Left renal pelvis (tissue), 4 donors: Measurements from ENCODE around the gene MSI2. TPM values are rescaled to one million over a fixed set of nuclear protein-coding genes. Genes with fewer than 3 reads are reported as not detected.

ENCODE experiments used
- DNase-seq, 4 donors: peaks; one replicate each; pipeline ENCODE4 v3.0.0-alpha.2; 2013; ENCODE audit warnings: low read depth in 4 of 4, low spot score in 3 of 4
- polyA plus RNA-seq, 4 donors: library from polyadenylated mRNA; unstranded; fragments of 120-200 nt; gene quantifications; one replicate each; pipeline ENCODE4 v1.2.1, GENCODE V29; 2013; ENCODE audit not compliant: insufficient read length in 4 of 4

MSI2 gene
- polyA plus RNA-seq, 4 donors, result 46.8 to 107 (median 97.2) TPM

DNA sequence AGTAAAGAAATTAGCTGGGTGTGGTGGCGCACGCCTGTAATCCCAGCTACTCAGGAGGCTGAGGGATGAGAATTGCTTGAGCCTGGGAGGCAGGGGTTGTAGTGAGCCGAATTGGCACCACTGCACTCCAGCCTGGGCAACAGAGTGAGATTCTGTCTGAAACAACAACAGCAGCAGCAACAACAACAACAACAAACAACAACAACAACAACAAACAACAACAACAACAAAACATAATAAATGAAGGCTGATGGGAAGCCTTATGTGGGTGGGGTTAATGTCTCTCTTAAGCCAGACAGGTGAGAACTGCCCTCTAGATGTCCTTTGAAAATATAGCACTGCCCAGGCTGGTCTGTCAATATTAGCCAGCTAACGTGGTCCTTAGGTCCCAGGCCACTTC, 107.3 kb downstream of the MSI2 start:
- DNase-seq, result no peak

DNA sequence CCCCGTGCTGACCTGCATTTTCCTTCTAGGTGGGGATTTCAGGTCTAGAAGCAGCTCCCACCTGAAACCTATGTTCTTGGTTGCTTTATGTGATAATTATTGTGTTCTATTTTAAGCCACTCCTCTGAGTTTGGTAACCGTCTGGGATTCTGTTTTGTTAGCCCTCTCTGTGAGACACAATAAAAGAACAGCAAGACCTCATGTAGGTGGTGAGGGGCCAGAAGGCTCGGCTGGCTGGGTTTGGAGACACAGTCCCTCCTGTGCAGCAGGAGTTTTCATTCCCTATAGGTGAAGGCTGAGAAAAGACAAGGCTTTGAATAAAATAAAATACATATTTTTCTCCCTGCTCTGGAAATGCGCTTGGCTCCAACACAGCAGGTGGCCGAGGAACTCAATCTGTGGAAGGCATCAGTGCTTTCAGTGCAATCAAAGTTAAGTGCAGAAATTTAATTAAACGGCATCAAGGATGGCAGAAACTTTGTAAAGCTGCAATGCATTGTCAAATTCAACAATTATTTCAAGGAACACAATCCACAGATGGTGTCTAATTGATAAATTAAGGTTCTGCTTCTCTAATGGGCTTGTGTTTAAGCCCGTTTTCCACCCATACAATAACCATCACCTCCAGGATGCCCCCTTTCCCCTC, 107.8 kb downstream of the MSI2 start:
- no peak for DNase-seq

DNA sequence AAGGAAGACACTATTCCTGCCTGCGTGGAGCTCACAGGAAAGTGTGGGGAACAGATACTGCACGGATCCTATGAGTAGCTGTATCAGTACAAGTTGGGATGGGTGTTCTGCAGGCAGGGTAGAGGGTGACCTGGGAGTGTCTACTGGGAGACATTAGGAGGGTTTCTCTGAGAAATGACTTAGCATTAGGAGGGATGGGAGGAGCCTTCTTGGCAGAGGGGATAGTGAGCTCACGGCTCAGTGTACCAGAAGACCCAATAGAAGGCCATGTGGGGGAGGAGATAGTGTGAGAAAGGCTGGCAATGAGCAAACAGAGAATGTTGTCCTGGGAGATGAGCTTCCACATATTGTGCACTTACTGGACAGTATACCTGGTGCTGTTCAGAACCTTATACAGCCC, 109.1 kb downstream of the MSI2 start:
- no peak for DNase-seq

DNA sequence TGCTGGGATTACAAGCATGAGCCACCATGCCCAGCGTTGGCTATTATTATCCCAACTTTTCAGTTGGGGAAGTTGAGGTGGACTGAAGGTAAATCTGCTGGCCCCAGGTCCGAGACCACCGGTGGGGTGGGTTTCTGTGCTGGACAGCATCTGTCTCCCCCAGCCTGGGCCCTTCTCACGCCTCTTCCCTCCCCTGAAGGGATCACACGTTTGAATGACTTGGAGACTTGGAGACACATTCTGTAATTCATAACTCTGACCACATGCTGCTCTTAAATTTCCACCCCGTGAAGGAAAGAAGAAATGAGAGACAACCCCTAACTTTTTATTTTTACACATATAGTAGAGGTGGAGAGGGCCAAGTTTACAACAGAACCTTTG, 109.8 kb downstream of the MSI2 start:
- no peak for DNase-seq

DNA sequence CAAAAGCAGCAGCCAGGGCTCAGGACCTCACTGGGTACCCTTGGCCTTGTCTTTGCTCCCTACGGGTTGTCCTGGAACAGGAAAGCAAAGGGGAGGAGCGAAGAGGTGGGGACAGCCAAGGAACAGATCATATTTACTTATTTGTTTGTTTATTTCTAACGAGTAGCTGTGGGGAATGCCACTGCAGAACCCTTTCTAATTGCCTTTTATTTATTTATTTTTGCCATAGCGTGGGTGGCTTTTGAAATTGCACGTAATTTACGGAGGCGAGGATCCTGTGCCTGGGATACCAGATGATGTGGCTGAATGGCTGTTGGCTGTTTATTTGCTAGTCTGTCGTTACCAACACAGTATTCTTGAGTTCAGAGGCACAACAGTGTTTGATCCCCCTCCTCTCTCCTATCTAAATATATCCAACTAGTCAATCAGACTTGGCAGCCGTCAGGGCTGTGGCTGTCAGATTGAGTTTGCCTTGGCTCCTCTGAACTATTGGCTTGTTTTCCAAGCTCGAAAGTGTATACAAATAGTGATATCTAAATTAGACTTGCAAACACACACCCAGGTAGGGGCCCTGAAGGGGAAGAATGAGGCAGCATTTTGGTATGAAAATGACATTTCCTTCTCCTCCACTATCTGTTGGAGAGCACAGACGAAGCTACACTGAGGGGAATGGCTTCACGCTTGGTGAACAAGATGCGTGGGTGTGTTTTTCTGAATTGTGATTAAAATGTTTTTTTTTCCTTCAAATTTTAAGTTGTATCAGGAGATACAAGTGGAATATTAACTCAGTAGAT, 110.4 kb downstream of the MSI2 start:
- DNase-seq, result no peak

DNA sequence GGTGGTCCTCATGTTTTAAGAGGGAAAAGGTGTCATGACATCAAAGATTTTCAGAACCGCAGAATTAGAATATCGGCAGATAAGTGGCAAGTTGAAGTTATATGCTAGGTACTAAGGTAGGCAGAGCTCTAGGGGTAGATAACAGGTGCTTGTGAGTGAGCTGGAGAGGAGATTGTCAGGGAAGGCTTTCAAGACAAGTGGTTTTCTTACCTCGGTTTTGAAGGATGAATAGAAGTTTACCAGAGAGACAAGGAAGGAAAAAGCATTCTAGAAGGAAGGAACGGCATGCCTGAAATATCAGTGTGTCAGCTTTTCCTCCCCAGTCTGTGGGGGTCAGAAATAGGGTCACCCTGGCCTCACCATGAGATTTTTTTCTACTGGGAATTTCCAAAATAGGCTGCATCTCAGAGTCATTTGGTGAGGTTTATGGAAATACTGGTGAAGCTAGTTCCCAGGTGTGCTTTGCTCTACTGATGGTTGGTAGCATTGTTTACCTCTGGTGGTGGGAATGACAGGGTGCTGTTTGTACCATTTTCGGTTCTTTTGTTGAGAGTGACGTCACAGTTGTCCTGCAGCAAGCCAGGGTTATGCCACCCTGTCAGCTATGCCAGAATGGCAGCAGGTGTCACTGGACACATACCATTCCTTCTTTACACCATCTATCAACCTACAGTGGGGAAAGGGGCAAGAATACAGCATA, 112.5 kb downstream of the MSI2 start:
- DNase-seq, result no peak

DNA sequence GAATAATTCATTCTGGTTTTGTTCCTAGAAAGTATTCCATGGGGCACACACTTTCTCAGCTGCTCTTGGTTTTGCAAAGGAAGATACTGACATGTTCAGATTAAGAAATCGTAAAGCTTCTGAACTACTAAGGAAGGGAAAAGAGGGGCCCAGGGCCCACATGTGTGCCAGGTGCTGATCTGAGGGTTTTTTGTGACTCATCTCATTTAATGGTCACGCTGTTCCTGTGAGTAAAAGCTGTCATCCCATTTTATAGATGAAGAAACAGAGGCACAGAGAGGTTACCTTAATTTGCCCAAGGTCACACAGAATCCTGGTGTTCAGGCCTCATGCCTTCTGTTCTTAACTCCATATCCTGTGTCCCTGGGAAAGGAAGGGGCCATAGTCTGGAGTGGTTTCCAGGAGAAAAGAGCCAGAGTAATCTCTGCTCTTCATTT, 113.2 kb downstream of the MSI2 start:
- DNase-seq, result no peak

DNA sequence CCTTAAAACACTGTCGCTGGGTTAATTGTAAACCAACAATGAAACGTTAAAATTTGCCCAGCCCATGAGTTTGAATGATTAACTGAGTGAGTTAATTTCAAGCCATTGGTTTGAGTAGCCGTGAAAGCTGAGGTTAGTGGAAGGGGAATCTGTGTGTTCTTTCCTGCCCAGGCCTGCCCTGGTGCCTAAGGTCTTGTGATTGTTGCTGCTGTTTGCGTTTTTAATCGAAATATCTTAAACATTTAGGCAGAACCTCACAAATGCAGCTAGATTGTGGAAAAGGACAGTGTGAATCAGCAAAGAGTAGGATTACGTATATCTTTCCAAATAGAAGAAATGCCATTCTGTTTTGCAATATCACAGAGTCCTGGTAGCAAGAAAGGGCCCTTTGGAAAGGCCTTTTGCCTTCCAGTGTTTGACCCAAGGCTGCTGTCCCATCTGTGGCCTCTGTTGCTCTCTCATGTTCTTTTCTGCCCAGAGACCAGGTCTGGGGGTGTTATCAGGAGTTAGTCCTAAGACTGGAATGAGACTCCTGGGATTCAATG, 113.8 kb downstream of the MSI2 start:
- no peak for DNase-seq

DNA sequence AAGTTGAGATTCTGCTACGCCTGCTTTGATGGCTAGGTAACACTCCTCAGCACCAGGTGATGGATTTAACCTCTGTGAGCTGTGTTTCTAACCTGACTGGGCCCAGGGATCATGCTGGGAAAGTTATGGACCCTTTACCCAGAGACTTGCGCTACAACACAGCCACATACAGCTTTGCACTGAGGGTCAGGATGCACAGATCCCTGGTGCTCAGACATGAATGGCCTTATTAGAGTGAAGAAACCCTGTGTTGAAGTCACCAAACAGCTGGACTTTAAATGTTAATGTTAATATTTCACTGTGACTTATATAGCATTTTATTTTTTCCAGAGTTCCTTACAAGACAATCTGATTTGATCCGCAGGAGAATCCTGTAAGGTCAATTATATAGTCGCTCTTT, 114.3 kb downstream of the MSI2 start:
- no peak for DNase-seq

DNA sequence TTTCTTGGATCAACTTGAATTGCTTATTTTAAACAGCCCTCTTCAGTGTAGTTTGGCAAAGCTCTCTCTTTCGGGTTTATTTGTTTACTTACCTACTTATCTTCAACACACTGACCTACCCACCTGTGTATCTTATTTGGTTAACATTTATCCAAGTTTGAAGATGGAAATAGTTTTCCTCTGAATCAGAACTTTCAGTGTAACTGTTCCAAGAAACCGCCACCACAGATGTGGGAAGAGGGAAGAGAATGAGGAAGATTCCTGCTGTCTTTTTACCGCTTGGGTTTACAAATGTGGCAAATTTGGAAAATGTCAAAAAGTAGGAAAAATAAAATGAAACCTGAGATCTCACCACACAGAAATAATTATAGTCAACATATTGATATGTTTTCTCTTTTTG, 115.8 kb downstream of the MSI2 start:
- DNase-seq, result no peak

DNA sequence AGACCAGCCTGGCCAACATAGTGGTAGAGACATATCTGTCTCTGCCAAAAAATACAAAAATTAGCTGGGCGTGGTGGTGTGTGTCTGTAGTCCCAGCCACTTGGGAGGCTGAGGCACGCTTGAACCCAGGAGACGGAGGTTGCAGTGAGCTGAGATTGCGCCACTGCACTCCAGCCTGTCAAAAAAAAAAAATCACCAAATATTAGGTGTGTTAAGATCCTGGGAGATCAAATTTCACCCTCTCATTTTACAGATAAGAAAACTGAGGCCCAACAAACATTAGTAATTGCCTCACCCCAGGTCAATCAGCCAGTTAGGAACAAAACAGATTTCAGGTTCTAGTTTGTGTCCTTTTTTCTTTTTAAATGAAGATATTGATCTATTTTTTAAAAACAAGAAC, 116.7 kb downstream of the MSI2 start:
- no peak for DNase-seq

DNA sequence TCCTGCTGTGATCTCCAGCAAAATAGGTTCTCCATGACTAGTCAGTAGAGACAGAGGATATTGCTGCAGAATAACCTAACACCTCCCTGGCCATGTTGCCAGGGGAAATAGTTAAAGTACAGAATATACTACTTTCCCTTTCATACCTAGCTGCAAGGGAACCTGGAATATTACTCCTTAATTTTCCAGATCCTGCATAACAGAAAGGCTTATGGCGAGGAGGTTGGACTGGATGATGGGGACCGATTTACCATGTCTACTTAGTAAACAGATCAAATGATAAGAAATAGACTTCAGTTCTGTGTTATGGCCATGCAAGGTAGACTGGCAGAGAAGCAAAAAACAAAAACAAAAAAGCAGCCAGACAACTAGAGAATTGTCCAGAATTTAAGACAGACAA, 117.4 kb downstream of the MSI2 start:
- DNase-seq, result no peak

DNA sequence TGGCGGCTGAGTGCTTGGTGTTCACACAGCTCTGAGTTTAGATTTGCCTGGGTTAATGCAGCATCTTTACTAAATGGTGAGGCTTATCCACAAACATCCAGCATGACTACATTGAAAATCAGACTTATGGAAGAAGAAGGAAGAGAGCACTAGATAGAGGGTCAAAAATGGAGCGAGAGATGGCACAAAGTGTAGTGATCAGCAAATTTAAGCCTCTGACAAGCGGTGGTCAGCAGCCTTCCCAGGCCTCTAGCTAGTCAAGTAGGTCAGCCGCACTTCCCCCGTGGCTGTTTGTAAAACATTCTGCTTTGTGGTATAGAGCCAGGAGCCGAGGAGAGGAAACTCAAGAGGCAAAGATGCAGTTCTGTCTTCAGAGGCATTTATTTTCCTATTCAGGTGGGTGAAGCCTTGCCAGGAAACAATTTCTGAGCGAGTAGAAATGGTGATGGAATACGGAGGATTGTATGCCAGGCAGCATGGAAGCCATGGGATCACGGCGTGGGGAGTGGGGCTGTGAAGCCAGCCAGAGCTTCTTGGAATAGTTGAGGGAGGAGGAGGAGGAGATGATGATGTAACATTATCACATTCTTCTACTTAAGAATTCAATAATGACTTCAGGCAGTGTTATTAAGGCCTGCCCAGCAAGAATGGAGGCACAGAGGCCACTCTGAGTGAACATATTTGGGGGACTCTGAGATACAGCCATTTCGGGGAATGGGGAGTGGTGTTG, 118.9 kb downstream of the MSI2 start:
- DNase-seq, result no peak

DNA sequence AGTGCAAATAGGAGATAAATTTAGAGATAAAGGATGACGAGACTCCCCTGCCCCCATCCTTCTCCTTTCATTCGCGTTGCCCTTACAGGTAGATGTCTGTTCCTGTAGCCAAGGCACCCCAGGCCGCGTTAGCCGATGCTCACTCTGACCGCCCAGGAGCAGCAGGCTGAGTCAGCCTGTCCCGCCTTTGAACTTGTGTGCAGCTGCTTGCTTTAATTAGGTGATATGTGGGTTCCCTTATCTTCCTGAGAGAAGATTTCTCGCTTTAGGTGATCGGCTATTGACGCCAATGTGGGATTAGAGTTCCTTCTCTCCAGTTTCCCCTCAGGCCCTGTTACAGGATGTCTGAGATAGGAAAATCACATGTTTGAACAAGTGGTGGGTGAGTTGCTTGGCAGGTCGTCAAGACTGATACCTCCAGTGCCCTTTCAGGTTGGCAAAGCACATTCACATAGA, 119.5 kb downstream of the MSI2 start:
- DNase-seq, result no peak

DNA sequence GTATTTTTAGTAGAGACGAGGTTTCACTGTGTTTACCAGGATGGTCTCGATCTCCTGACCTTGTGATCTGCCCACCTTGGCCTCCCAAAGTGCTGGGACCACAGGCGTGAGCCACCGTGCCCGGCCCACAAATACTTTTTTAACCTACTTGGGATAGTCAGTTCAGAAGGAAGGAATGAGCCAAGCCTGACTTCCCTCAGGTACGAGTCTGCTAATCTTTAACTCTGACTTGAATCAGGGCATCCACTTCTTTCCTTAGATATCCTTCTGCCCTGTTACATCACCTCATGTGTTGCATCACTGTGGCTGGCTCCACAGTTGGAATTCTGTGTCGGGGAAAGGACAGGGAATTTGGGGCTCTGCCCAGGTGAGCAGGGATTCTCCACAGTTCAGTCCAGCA, 120.8 kb downstream of the MSI2 start:
- no peak for DNase-seq

DNA sequence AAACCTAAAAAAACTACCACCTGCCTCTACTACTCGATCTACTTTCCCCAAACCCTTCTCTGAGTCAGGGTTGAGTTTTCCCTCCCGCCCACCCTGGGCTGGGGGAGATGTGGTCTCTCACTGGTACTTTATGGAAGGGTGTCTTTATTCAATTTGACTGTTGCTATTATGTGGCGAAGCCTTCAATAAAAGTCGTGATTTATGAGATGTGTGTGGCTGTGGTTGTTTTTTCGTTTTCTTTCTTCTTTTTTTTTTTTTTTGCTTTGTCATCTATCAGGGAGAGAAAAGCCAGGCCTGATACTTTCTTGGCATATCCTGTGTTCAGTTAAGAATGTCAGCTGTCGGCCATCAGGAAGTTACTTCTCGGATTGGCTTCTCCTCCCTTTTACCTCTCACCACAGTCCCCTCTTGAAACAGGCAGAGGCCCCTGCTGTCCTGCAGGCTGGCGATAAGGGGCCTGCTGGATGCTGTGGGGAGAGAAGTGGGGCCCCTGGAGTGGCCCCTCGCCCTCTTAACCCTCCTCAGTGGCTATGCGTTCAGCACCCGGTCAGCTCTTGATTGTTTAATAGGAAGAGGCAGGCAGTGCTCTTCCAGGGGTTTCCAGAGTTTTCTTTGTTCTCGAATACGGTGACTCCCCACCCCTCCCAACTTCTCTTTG, 123.0 kb downstream of the MSI2 start:
- no peak for DNase-seq

DNA sequence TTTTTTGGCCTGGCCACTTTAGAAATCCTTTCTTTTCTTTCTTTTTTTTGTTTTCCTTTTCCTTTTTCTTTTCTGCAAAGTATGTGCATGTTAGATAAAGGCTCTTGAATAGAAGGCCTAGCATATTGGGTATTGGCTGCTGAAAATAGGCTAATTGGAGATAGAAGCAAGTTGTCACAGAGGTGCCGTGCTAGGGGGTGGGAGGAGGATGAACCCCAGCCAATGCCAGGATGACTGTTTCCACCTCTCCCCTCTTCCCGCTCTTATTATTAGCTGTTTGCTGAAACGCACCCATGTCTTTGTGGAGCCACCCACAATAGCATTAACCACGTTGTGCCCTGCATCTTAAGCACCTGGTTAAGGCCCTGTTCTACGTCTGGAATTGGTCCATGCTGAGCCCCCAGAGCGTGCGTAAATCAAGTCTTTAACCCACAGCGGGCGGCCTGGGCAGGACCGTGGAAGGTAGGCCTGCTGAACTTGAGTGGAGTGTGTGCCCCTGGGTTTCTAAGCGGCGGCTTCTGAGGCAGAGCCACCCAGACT, 123.6 kb downstream of the MSI2 start:
- DNase-seq, result no peak

DNA sequence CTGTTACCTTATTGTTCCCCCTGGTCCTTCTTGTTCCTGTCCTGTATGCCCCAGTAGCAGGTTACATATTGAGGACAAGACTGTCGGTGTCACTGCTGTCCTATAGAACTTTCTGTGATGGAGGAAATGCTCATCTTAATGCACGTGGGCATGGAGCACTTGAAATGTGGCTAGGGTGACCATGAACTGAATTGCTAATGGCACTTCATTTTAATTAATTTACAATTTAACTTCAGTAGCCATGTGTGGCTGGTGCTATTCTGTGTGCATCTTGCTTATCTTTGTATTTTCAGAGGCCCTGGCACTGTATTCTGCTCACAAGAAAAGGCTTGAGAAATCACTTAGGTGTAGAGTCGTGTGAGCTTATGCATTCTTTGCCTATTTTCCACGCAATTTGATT, 125.2 kb downstream of the MSI2 start:
- DNase-seq, result no peak

DNA sequence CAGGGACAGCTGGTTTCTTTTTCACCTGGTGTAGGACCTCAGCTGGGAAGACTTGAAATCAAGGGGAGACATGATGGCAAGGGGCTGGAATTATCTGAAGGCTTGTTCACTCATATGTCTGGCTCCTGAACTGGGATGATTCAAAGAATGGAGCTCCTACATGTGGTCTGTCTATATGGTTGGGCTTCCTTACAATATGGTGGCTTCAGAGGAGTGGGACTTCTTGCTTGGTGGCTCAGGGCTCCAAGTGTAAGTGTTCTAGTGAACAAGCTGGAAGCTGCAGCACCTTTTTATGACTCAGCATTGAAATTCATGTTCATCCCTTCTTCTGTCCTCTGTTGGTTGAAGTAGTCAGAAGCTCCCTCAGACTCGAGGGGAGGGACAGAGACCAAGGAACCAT, 127.9 kb downstream of the MSI2 start:
- no peak for DNase-seq

DNA sequence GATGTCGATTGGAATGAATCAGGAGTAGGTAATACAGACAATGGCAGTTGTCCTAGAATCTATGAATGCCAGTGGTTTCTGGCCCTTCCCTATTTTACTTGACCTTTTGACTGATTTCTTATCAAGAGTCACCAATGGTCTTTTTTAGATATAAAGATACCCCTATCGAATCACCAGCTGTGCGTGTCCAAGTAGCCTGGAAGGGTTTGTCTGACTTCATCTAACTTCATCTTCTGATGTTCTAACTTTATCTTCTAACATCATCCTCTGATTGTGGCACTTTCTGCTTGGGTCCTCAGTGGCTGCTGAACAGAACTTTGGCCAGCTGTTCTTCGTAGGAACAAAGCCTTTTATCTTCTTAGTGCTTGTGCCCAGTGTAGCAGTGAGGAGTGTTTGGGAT, 129.7 kb downstream of the MSI2 start:
- no peak for DNase-seq
